H1 (cell line): ENCODE data around the gene MOG. TPM values are rescaled to one million over a fixed set of nuclear protein-coding genes. Genes with fewer than 3 reads are reported as not detected.
A peak's percentile ranks its signal among the peaks of the same experiment; 100 is the strongest.

Source experiments
- CTCF ChIA-PET: fragments of 300-600 bp; sonication (Branson Sonifier 250); formaldehyde crosslinking; loops from one replicate; lab custom pipeline; 2021; ENCODE audit not compliant: partially characterized antibody; lab: Charles Lee
- POLR2A ChIA-PET: fragments of 300-600 bp; sonication (Branson Sonifier 250); formaldehyde crosslinking; loops from one replicate; lab custom pipeline; 2021; ENCODE audit warnings: inconsistent platforms; ENCODE audit not compliant: partially characterized antibody; lab: Charles Lee
- DNase-seq, 2 experiments: peaks; one replicate each; pipeline versions ENCODE4 v3.0.0 to v3.0.0-alpha.2; 2010 to 2022; ENCODE audit warnings: low spot score in 2 of 2, low read depth in 1 of 2, mixed read lengths in 1 of 2
- FAIRE-seq: peaks from 2 replicates; lab custom pipeline; 2011; peaks lifted over from hg19 to GRCh38; lab: Jason Lieb, UNC
- H2AFZ ChIP-seq: 2 replicates; pipeline ENCODE4 v1.8.1; 2012; ENCODE audit warnings: low read length, inconsistent platforms
- H2AK5ac ChIP-seq: 2 replicates; pipeline ENCODE4 v1.6.1; 2013; ENCODE audit warnings: low read depth, low read length
- H2BK120ac ChIP-seq: replicated peaks from 2 replicates; pipeline ENCODE3; 2013; ENCODE audit warnings: low read depth, low read length, inconsistent platforms
- H2BK12ac ChIP-seq: 2 replicates; pipeline ENCODE4 v1.6.1; 2013; ENCODE audit warnings: low read depth, low read length
- H2BK15ac ChIP-seq: 2 replicates; pipeline ENCODE4 v1.6.1; 2013; ENCODE audit warnings: low read length
- H2BK20ac ChIP-seq: 2 replicates; pipeline ENCODE4 v1.6.1; 2013; ENCODE audit warnings: low read length
- H2BK5ac ChIP-seq: 2 replicates; pipeline ENCODE4 v1.6.1; 2013; ENCODE audit warnings: low read depth, low read length
- H3K14ac ChIP-seq: 2 replicates; pipeline ENCODE4 v1.6.1; 2013; ENCODE audit warnings: inconsistent platforms; ENCODE audit not compliant: insufficient read length
- H3K18ac ChIP-seq: 2 replicates; pipeline ENCODE4 v1.6.1; 2013; ENCODE audit warnings: low read length; ENCODE audit errors: extremely low read depth
- H3K23ac ChIP-seq: 2 replicates; pipeline ENCODE4 v1.6.1; 2013; ENCODE audit warnings: inconsistent platforms; ENCODE audit not compliant: insufficient read length
- H3K23me2 ChIP-seq: 2 replicates; pipeline ENCODE4 v1.6.1; 2013; ENCODE audit warnings: low read depth, low read length
- H3K27ac ChIP-seq: 2 replicates; pipeline ENCODE4 v1.6.1; 2011; ENCODE audit warnings: low read depth, low read length, inconsistent platforms
- H3K27me3 ChIP-seq, 4 experiments: replicated peaks in 1 of 4; 1 replicate in 1 of 4; 2 replicates in 3 of 4; pipeline versions ENCODE4 v1.6.1 to v1.8.1; 2011 to 2013; ENCODE audit warnings: low read length in 3 of 4, mild to moderate bottlenecking in 3 of 4, inconsistent platforms in 2 of 4, mixed read lengths in 2 of 4, moderate library complexity in 1 of 4; ENCODE audit not compliant: control insufficient read depth in 3 of 4, insufficient read depth in 3 of 4; ENCODE audit errors: extremely low read depth in 1 of 4
- H3K36me3 ChIP-seq, 4 experiments: 2 replicates each; pipeline versions ENCODE4 v1.6.1 to v1.8.1; 2011 to 2013; ENCODE audit warnings: mild to moderate bottlenecking in 4 of 4, low read length in 3 of 4, moderate library complexity in 2 of 4, control low read depth in 1 of 4, inconsistent platforms in 1 of 4; ENCODE audit not compliant: insufficient read depth in 4 of 4, control insufficient read depth in 2 of 4
- H3K4ac ChIP-seq: replicated peaks from 2 replicates; pipeline ENCODE3; 2013; ENCODE audit warnings: low read length, low read depth, mixed read lengths, inconsistent platforms; ENCODE audit not compliant: insufficient read length
- H3K4me1 ChIP-seq, 4 experiments: replicated peaks in 1 of 4; 1 replicate in 1 of 4; 2 replicates in 3 of 4; pipeline versions ENCODE4 v1.6.1 to v1.8.1; 2011 to 2013; ENCODE audit warnings: low read length in 3 of 4, inconsistent platforms in 2 of 4, mixed read lengths in 1 of 4; ENCODE audit not compliant: insufficient read depth in 4 of 4, control insufficient read depth in 3 of 4
- H3K4me2 ChIP-seq, 2 experiments: 2 replicates each; pipeline versions ENCODE4 v1.6.1 to v1.8.1; 2011 to 2013; ENCODE audit warnings: low read depth in 2 of 2, low read length in 2 of 2, control low read depth in 1 of 2, inconsistent platforms in 1 of 2, mild to moderate bottlenecking in 1 of 2; ENCODE audit not compliant: insufficient read depth in 1 of 2
- H3K4me3 ChIP-seq, 4 experiments: fragments of 200-600, 300-600 bp in 1 of 4; sonication (generic), shearing (Covaris generic), sonication (Bioruptor Twin) in 1 of 4; 2 replicates each; pipeline versions ENCODE4 v1.5.1 to v1.8.1; 2011 to 2016; ENCODE audit warnings: low read length in 4 of 4, low read depth in 3 of 4, control low read depth in 2 of 4, inconsistent platforms in 2 of 4, mild to moderate bottlenecking in 2 of 4, mixed read lengths in 1 of 4, moderate library complexity in 1 of 4; ENCODE audit not compliant: insufficient read depth in 2 of 4; ENCODE audit errors: extremely low read depth in 1 of 4
- H3K56ac ChIP-seq: replicated peaks from 2 replicates; pipeline ENCODE3; 2013; ENCODE audit warnings: low read depth, mild to moderate bottlenecking, mixed read lengths, low read length, inconsistent platforms; ENCODE audit not compliant: insufficient read length
- H3K79me1 ChIP-seq: 2 replicates; pipeline ENCODE4 v1.6.1; 2013; ENCODE audit warnings: low read depth, low read length, control low read depth
- H3K79me2 ChIP-seq, 2 experiments: 2 replicates each; pipeline versions ENCODE4 v1.6.1 to v1.8.1; 2012 to 2013; ENCODE audit warnings: low read length in 2 of 2, mild to moderate bottlenecking in 2 of 2, inconsistent platforms in 1 of 2; ENCODE audit not compliant: insufficient read depth in 2 of 2, control insufficient read depth in 1 of 2
- H3K9ac ChIP-seq, 4 experiments: replicated peaks in 1 of 4; 1 replicate in 1 of 4; 2 replicates in 3 of 4; pipeline versions ENCODE4 v1.6.1 to v1.8.1; 2011 to 2013; ENCODE audit warnings: low read depth in 3 of 4, low read length in 3 of 4, control low read depth in 2 of 4, mild to moderate bottlenecking in 2 of 4, moderate library complexity in 2 of 4, inconsistent platforms in 1 of 4; ENCODE audit errors: extremely low read depth in 1 of 4
- H3K9me3 ChIP-seq, 2 experiments: 2 replicates each; pipeline versions ENCODE4 v1.6.1 to v1.8.1; 2012 to 2013; ENCODE audit warnings: mild to moderate bottlenecking in 2 of 2, moderate library complexity in 2 of 2, control low read depth in 1 of 2, inconsistent platforms in 1 of 2, low read depth in 1 of 2, low read length in 1 of 2, mixed read lengths in 1 of 2; ENCODE audit not compliant: insufficient read depth in 2 of 2
- H4K20me1 ChIP-seq, 2 experiments: replicated peaks in 1 of 2; 2 replicates each; pipeline versions ENCODE3 to v1.8.1; 2011 to 2013; ENCODE audit warnings: inconsistent platforms in 2 of 2, low read length in 2 of 2, mild to moderate bottlenecking in 1 of 2; ENCODE audit not compliant: insufficient read depth in 2 of 2, control insufficient read depth in 1 of 2
- H4K5ac ChIP-seq: 2 replicates; pipeline ENCODE4 v1.6.1; 2013; ENCODE audit warnings: low read length, low read depth, mixed read lengths, inconsistent platforms; ENCODE audit not compliant: insufficient read length
- H4K8ac ChIP-seq: 2 replicates; pipeline ENCODE4 v1.8.0; 2013; ENCODE audit warnings: mild to moderate bottlenecking, moderate library complexity, low read length, inconsistent platforms; ENCODE audit not compliant: insufficient read depth; ENCODE audit errors: extremely low read depth
- H4K91ac ChIP-seq: replicated peaks from 2 replicates; pipeline ENCODE3; 2013; ENCODE audit warnings: low read length, mixed read lengths, inconsistent platforms; ENCODE audit not compliant: insufficient read length
- RXRA ChIP-seq: IDR thresholded peaks from 2 replicates; pipeline ENCODE4 v1.6.1; 2011; ENCODE audit warnings: low read depth, mild to moderate bottlenecking, low read length, moderate library complexity; ENCODE audit not compliant: insufficient read depth
- WGBS, 2 experiments: shearing (Covaris generic) in 1 of 2; methylation state at CpG; one replicate each; pipeline versions ENCODE4 v1.1.6 to v1.1.7; 2013 to 2015; ENCODE audit warnings: low lambda C conversion rate in 2 of 2, mixed read lengths in 2 of 2, inconsistent platforms in 1 of 2, low coverage in 1 of 2, missing lambda C conversion rate in 1 of 2; ENCODE audit not compliant: insufficient replicate concordance in 2 of 2, insufficient coverage in 1 of 2, insufficient read length in 1 of 2; ENCODE audit errors: extremely low coverage in 1 of 2, missing lambda C conversion rate in 1 of 2; 5-methylcytosine and 5-hydroxymethylcytosine counted together
- polyA plus RNA-seq, 7 experiments: library from polyadenylated mRNA; depleted of rRNA in 3 of 7; stranded (reverse) in 5 of 7; unstranded in 2 of 7; fragments of >200 nt in 5 of 7; fragments of 200-250 nt in 2 of 7; gene quantifications; 1 replicate in 5 of 7; 2 replicates in 1 of 7; 4 replicates in 1 of 7; pipeline versions ENCODE4 v1.2.1 to v1.2.3, GENCODE V29; 2011 to 2013; ENCODE audit warnings: missing spikeins in 2 of 7, mixed read lengths in 2 of 7
- total RNA-seq: library from RNA; stranded (reverse); fragmentation: NEBNext Ultra II Directional; extraction: Animal tissue kit (Norgen Biotek cat#: 25700); gene quantifications from 2 replicates; pipeline ENCODE4 v1.2.1, GENCODE V29; 2021
- TF ChIP-seq, protein P1 (sequence below): IDR thresholded peaks from 2 replicates; pipeline ENCODE4 v1.6.1; 2012; ENCODE audit warnings: inconsistent platforms

MOG gene
- total and polyA plus RNA-seq, 2 of the 8 experiments (the other 6 are each of a cell fraction or from before 2014, with no cell fraction given), result 0.17 to 0.86 TPM

DNA sequence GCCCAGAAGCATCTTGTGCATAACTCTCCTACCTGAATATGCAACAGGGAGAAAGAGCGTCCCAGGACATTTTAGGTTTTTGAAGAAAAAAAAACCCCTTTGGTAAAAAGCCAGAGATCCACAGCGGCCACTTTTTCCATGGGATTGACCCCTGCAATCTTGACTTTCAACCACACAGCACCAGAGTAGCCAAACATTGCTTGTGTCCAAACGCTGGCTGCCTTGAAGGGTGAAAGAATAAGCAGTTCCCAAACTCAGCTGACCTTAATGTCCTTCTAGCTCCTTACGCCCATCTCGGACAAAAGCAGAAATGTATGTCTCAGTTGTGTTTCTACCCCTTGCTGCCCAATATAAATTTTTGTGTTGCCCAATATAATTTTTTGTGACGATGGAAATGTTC is 1.2 kb upstream of the MOG start:
- H2AFZ ChIP-seq, result no peak overlapping the region
- H3K36me3 ChIP-seq, result no peaks in the 10 kb centered on the region
- H3K23ac ChIP-seq, result no peak overlapping the region
- H3K23me2 ChIP-seq, result no peaks in the 10 kb centered on the region
- H2BK15ac ChIP-seq, result peak overlapping the region; percentile 96; the same call in 1 of the 2 replicates
- H2BK20ac ChIP-seq, result peak overlapping the region; percentile 98
- no peak overlapping the region for H4K91ac ChIP-seq
- H4K8ac ChIP-seq, result no peak overlapping the region
- no peaks in the 10 kb centered on the region for H4K20me1 ChIP-seq
- no peaks in the 10 kb centered on the region for H3K79me1 ChIP-seq
- H3K9ac ChIP-seq, result no peak overlapping the region
- DNase-seq (no peak), FAIRE-seq (no peak)
- H3K4me2 ChIP-seq, result no peak overlapping the region
- no peak overlapping the region for H3K27ac ChIP-seq
- H3K79me2 ChIP-seq, result no peaks in the 10 kb centered on the region
- no peaks in the 10 kb centered on the region for H3K27me3 ChIP-seq
- H3K9me3 ChIP-seq, result no peaks in the 10 kb centered on the region
- no peak overlapping the region for H3K14ac ChIP-seq
- peak overlapping the region; percentile 52; the same call in 1 of the 2 replicates for H2BK12ac ChIP-seq
- POLR2A ChIA-PET, result no interaction called here
- H4K5ac ChIP-seq, result no peak overlapping the region
- no peak overlapping the region for H3K56ac ChIP-seq
- H3K4ac ChIP-seq, result no peak overlapping the region
- H3K4me3 ChIP-seq, result no peak overlapping the region
- H3K18ac ChIP-seq, result 0 out of 2 replicates have a peak overlapping the region, but pooled peaks have one; percentile 78
- peaks cover 2 to 13% (median 8%) of the 10 kb centered on the region in 4 experiments for H3K4me1 ChIP-seq
- H2BK120ac ChIP-seq, result no peak overlapping the region
- CTCF ChIA-PET, result interaction anchor here (0.6 to 33.1 kb wide), 7 partner anchors 0 to 57 kb away, joined by 3 to 658 read pairs (median 502); partner anchors contain the start of genes GABBR1, MOG and ZFP57
- WGBS, 2 experiments, result 83% methylated on average over 6 of the region's 6 CpGs; no CpG with 5 or more reads in 1 of the 2 experiments
- 0 out of 2 replicates have a peak overlapping the region, but pooled peaks have one; percentile 13 for H2BK5ac ChIP-seq
- H2AK5ac ChIP-seq, result no peak overlapping the region
- TF ChIP-seq RXRA, result no peak
- TF ChIP-seq, protein P1, sequence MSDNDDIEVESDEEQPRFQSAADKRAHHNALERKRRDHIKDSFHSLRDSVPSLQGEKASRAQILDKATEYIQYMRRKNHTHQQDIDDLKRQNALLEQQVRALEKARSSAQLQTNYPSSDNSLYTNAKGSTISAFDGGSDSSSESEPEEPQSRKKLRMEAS, result no peak
